ENCODE results near the gene GDI1.

DNA sequence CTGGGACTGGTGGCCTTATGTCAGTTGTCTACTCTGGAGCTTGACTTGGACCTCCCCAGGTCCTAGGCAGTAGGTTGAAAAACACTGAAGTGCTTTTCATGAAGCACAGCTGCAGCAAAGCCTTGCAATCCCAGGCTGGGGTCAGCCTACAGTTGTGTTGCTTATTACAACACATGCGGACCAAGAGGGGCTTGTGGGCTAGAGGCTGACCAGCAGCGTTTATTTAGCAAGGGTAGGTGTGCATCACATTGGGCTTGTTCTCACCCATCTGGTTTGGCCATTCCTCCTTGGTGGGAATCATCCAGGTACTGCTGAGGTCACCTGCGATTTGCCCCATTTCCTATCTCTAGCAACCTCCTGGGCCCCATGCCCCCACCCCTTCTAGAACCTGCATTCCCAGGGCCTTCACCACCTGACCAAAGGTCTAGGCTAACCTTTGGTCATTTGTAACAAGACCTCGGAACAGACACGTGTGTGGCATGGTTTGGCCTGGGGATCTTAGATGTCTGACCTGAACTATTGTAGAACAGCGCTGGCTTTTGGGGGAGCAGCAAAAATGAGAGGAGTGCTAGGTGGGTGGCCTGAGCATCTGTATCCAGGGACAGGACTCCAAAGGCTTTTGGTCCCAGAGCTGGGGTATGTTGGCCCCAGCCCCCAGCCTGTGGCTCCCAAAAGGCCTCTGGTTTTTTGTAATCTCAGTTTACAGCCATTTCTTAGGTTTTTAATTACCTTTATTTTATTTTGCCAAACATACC is 35.7 kb upstream of the GDI1 start:
- TF ChIP-seq, protein P1, sequence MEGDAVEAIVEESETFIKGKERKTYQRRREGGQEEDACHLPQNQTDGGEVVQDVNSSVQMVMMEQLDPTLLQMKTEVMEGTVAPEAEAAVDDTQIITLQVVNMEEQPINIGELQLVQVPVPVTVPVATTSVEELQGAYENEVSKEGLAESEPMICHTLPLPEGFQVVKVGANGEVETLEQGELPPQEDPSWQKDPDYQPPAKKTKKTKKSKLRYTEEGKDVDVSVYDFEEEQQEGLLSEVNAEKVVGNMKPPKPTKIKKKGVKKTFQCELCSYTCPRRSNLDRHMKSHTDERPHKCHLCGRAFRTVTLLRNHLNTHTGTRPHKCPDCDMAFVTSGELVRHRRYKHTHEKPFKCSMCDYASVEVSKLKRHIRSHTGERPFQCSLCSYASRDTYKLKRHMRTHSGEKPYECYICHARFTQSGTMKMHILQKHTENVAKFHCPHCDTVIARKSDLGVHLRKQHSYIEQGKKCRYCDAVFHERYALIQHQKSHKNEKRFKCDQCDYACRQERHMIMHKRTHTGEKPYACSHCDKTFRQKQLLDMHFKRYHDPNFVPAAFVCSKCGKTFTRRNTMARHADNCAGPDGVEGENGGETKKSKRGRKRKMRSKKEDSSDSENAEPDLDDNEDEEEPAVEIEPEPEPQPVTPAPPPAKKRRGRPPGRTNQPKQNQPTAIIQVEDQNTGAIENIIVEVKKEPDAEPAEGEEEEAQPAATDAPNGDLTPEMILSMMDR (IDR thresholded peaks at IDR 0.05), result no peak
- no peak for TF ChIP-seq POLR2A (IDR thresholded peaks at IDR 0.05)

All from thyroid gland (tissue), 4 donors.